H1 (cell line): ENCODE results near the gene G3BP1.

Experiments
- CHD2 ChIP-seq: IDR thresholded peaks from 2 replicates; pipeline ENCODE4 v1.6.1; 2012; ENCODE audit warnings: low read length, improper control_type of control experiment
- CTCF ChIP-seq, 3 experiments: IDR thresholded peaks; 1 replicate in 2 of 3; 2 replicates in 1 of 3; pipeline versions ENCODE4 v1.5.1 to v1.6.1; 2011; ENCODE audit warnings: low read length in 3 of 3, mild to moderate bottlenecking in 3 of 3, inconsistent platforms in 2 of 3, low read depth in 1 of 3, moderate library complexity in 1 of 3; ENCODE audit not compliant: insufficient read depth in 1 of 3; ENCODE audit errors: control extremely low read depth in 1 of 3
- EGR1 ChIP-seq: IDR thresholded peaks from 2 replicates; pipeline ENCODE4 v1.6.1; 2011; ENCODE audit warnings: low read depth, low read length, borderline replicate concordance
- EP300 ChIP-seq, 2 experiments: IDR thresholded peaks; 1 replicate in 1 of 2; 2 replicates in 1 of 2; pipeline ENCODE4 v1.6.1; 2011 to 2012; ENCODE audit warnings: low read depth in 2 of 2, low read length in 2 of 2, mild to moderate bottlenecking in 2 of 2, borderline replicate concordance in 1 of 2, inconsistent platforms in 1 of 2, moderate library complexity in 1 of 2
- EZH2 ChIP-seq: fragments of 200-600 bp; sonication (generic); IDR thresholded peaks from 2 replicates; pipeline ENCODE4 v1.7.1; 2012; ENCODE audit warnings: low read depth, mild to moderate bottlenecking, moderate library complexity, low read length, inconsistent platforms; ENCODE audit not compliant: severe bottlenecking
- FOSL1 ChIP-seq: IDR thresholded peaks from 2 replicates; pipeline ENCODE4 v1.6.1; 2011; ENCODE audit warnings: mild to moderate bottlenecking, low read depth, low read length, moderate library complexity; ENCODE audit not compliant: insufficient read depth
- JUN ChIP-seq: IDR thresholded peaks from 2 replicates; pipeline ENCODE4 v1.6.1; 2011; ENCODE audit warnings: low read depth, mild to moderate bottlenecking, improper control_type of control experiment, low read length
- MAFK ChIP-seq: IDR thresholded peaks from 2 replicates; pipeline ENCODE4 v1.6.1; 2012; ENCODE audit warnings: low read depth, mild to moderate bottlenecking, improper control_type of control experiment, low read length
- NRF1 ChIP-seq: IDR thresholded peaks from 2 replicates; pipeline ENCODE4 v1.6.1; 2011; ENCODE audit warnings: mild to moderate bottlenecking, low read depth, low read length, improper control_type of control experiment
- POLR2A ChIP-seq, 2 experiments: IDR thresholded peaks; 1 replicate in 1 of 2; 2 replicates in 1 of 2; pipeline ENCODE4 v1.6.1; 2011; ENCODE audit warnings: low read depth in 2 of 2, low read length in 2 of 2, mild to moderate bottlenecking in 2 of 2; ENCODE audit errors: control extremely low read depth in 1 of 2
- TAF7 ChIP-seq: optimal IDR thresholded peaks from 2 replicates; pipeline ENCODE3; 2011; ENCODE audit warnings: low read depth, mild to moderate bottlenecking, inconsistent platforms, low read length, moderate library complexity, borderline replicate concordance

DNA sequence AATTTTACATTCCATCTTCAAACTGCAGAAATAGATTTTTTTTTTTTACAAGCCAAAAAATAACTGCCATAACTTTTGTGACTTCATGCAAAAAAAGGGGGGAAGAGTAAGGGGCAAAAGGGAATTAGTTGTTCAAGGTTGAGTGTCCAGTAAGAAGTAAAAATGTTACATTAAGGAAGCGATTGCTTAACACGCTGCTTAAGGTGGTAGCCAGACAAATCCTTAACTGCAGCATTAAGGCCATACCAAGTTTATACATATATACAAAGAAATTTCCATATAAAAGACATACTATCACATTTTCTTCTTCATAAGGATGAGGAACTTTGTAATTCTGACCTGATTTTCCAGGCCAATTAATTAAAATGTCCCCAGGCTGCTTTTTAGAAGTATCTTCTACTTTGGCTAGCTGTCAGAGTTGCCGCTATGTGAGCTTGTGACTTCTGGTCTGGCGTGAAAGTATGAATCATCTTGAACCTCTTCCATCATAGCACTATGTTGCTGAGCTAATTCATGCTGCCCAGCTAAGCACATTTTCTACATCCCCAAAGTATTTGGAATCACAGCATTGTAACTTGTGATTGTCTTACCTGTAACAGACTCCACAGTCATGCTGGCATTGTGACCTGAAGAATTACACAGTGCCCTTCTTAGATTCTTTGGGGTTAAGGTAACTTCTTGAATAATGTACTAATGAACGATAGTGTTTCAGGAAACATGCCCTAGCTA lies 40.0 kb downstream of the G3BP1 start:
- TF ChIP-seq EZH2 (no peak), JUN (no peak), CTCF (IDR thresholded peaks at IDR 0.05; ENCODE audit: control extremely low read depth in 1 of 3, insufficient read depth in 1 of 3, low read depth in 1 of 3, low read length in 3 of 3) (no peak), EP300 (IDR thresholded peaks at IDR 0.05; ENCODE audit: borderline replicate concordance in 1 of 2, low read depth in 2 of 2, low read length in 2 of 2) (no peak), MAFK (no peak), POLR2A (IDR thresholded peaks at IDR 0.05; ENCODE audit: control extremely low read depth in 1 of 2, low read depth in 2 of 2, low read length in 2 of 2) (no peak), EGR1 (no peak), TAF7 (no peak), FOSL1 (no peak), NRF1 (no peak), CHD2 (no peak)
